ENCODE data around the gene BAHCC1. TPM values are rescaled to one million over a fixed set of nuclear protein-coding genes. Genes with fewer than 3 reads are reported as not detected.

Gene BAHCC1
- total and polyA plus RNA-seq, 9 of the 15 experiments (the other 6 are each of a cell fraction or from before 2014, with no cell fraction given): 0.14 to 26.9 (median 5.0) TPM

DNA sequence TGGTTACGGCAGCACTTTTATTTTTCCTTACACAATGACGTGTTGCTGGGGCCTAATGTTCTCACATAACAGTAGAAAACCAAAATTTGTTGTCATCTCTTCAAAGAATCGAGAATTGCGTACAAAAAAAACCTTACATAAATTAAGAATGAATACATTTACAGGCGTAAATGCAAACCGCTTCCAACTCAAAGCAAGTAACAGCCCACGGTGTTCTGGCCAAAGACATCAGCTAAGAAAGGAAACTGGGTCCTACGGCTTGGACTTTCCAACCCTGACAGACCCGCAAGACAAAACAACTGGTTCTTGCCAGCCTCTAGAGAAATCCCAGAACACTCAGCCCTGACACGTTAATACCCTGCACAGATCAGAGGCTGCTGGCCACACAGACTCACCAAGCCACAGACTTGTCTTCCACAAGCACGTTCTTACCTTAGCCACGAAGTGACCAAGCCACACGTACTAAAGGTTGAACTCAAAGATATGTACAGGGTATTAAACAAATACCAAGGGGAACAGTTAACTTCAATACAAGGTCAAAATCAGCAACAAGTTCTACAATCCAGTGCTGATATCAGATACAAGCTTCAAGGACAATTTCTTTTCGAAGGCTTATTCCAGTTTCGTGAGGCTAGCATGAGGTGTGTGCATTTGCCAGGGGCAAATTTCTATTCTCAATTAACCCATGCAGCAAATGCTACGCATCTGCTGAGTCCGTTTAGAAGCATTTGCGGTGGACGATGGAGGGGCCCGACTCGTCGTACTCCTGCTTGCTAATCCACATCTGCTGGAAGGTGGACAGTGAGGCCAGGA is 114.9 kb downstream of the BAHCC1 start:
- Histone ChIP-seq H3K79me2 (ENCODE audit: control insufficient read depth, insufficient read depth, low read length) (peaks cover 37% of the 10 kb centered on the region), H4K20me1 (replicated peaks; ENCODE audit: control insufficient read depth, insufficient read depth, low read length) (peaks cover 38% of the 10 kb centered on the region), H3K9me1 (ENCODE audit: control insufficient read depth, insufficient read depth, low read length) (peaks cover 9% of the 10 kb centered on the region), H3K4me3 (peak overlapping the region; percentile 86), H3K4me1 (replicated peaks in 1 of 2; ENCODE audit: control insufficient read depth in 2 of 2, insufficient read depth in 2 of 2, low read length in 2 of 2) (peaks cover 35 to 48% of the 10 kb centered on the region in 2 experiments; a peak in 4 of 5 replicates), H3K27me3 (ENCODE audit: control insufficient read depth in 2 of 2, insufficient read depth in 2 of 2, low read length in 2 of 2) (no peaks in the 10 kb centered on the region), H3K36me3 (ENCODE audit: control insufficient read depth, insufficient read depth, low read length) (peaks cover 37% of the 10 kb centered on the region), H3K9ac (ENCODE audit: insufficient read depth in 1 of 2, low read depth in 2 of 2, low read length in 2 of 2) (peak overlapping the region; percentile 94 to 100), H3K9me3 (replicated peaks; ENCODE audit: control insufficient read depth, insufficient read depth, low read depth, low read length) (0 out of 2 replicates have a peak, but pooled peaks cover 1% of the 10 kb centered on the region), H3K27ac (ENCODE audit: extremely low read depth, low read depth, low read length) (peak overlapping the region; percentile 54; the same call in 2 of the 3 replicates), H2AFZ (ENCODE audit: low read depth, low read length) (no peak overlapping the region), H3K4me2 (ENCODE audit: insufficient read depth, low read length) (peak overlapping the region; percentile 94)
- DNase-seq (ENCODE audit: extremely low read depth in 1 of 4, low spot score in 3 of 4) (no peak), ATAC-seq (no peak), FAIRE-seq (no peak)
- POLR2A ChIA-PET: interaction anchor here (0.6 to 6.4 kb wide), 15 partner anchors 9 to 407 kb away, joined by 3 to 132 read pairs (median 6); partner anchors contain the start of genes FAAP100 and P4HB
- 16% methylated on average over 22 of the region's 22 CpGs for WGBS (ENCODE audit: insufficient coverage, low coverage, missing lambda C conversion rate)
- CTCF ChIA-PET (ENCODE audit: low intra/inter-chr PET ratio): no interaction called here
- no TSS peak for BruUV-seq (replicated peaks)
- in situ Hi-C loops (cut with MboI) (no loop called here), intact Hi-C loops (cut with micrococcal nuclease) (no loop called here)
- TF ChIP-seq RBBP5 (IDR thresholded peaks at IDR 0.05; ENCODE audit: borderline replicate concordance, insufficient read depth, low read length, poor library complexity, severe bottlenecking): peak; percentile 9
- TF ChIP-seq IRF2 (CRISPR knock-in tag; IDR thresholded peaks at IDR 0.05): no peak
- TF ChIP-seq, protein P1, sequence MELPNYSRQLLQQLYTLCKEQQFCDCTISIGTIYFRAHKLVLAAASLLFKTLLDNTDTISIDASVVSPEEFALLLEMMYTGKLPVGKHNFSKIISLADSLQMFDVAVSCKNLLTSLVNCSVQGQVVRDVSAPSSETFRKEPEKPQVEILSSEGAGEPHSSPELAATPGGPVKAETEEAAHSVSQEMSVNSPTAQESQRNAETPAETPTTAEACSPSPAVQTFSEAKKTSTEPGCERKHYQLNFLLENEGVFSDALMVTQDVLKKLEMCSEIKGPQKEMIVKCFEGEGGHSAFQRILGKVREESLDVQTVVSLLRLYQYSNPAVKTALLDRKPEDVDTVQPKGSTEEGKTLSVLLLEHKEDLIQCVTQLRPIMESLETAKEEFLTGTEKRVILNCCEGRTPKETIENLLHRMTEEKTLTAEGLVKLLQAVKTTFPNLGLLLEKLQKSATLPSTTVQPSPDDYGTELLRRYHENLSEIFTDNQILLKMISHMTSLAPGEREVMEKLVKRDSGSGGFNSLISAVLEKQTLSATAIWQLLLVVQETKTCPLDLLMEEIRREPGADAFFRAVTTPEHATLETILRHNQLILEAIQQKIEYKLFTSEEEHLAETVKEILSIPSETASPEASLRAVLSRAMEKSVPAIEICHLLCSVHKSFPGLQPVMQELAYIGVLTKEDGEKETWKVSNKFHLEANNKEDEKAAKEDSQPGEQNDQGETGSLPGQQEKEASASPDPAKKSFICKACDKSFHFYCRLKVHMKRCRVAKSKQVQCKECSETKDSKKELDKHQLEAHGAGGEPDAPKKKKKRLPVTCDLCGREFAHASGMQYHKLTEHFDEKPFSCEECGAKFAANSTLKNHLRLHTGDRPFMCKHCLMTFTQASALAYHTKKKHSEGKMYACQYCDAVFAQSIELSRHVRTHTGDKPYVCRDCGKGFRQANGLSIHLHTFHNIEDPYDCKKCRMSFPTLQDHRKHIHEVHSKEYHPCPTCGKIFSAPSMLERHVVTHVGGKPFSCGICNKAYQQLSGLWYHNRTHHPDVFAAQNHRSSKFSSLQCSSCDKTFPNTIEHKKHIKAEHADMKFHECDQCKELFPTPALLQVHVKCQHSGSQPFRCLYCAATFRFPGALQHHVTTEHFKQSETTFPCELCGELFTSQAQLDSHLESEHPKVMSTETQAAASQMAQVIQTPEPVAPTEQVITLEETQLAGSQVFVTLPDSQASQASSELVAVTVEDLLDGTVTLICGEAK (IDR thresholded peaks at IDR 0.05): no peak
- TF ChIP-seq, protein P1 (CRISPR knock-in tag; IDR thresholded peaks at IDR 0.05): no peak; the same call in 1 of the 2 replicates
- no peak for TF ChIP-seq HCFC1 (IDR thresholded peaks at IDR 0.05; ENCODE audit: low read depth, low read length)
- no peak for TF ChIP-seq ATF1 (CRISPR knock-in tag; IDR thresholded peaks at IDR 0.05)
- peak; percentile 28; the same call in 1 of the 2 replicates for TF ChIP-seq ATF1 (tag; IDR thresholded peaks at IDR 0.05)
- TF ChIP-seq NCOA1 (IDR thresholded peaks at IDR 0.05; ENCODE audit: low read depth): no peak
- TF ChIP-seq, protein P2, sequence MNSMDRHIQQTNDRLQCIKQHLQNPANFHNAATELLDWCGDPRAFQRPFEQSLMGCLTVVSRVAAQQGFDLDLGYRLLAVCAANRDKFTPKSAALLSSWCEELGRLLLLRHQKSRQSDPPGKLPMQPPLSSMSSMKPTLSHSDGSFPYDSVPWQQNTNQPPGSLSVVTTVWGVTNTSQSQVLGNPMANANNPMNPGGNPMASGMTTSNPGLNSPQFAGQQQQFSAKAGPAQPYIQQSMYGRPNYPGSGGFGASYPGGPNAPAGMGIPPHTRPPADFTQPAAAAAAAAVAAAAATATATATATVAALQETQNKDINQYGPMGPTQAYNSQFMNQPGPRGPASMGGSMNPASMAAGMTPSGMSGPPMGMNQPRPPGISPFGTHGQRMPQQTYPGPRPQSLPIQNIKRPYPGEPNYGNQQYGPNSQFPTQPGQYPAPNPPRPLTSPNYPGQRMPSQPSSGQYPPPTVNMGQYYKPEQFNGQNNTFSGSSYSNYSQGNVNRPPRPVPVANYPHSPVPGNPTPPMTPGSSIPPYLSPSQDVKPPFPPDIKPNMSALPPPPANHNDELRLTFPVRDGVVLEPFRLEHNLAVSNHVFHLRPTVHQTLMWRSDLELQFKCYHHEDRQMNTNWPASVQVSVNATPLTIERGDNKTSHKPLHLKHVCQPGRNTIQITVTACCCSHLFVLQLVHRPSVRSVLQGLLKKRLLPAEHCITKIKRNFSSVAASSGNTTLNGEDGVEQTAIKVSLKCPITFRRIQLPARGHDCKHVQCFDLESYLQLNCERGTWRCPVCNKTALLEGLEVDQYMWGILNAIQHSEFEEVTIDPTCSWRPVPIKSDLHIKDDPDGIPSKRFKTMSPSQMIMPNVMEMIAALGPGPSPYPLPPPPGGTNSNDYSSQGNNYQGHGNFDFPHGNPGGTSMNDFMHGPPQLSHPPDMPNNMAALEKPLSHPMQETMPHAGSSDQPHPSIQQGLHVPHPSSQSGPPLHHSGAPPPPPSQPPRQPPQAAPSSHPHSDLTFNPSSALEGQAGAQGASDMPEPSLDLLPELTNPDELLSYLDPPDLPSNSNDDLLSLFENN (IDR thresholded peaks at IDR 0.05; ENCODE audit: low read depth in 2 of 2, low read length in 2 of 2): no peak
